GM10248 (cell line): ENCODE data around the gene FZD7.

Source experiments
- CTCF ChIA-PET: fragments of 300-600 bp; sonication (Branson Sonifier 250); formaldehyde crosslinking; extraction: SDS; loops from one replicate; lab custom pipeline; 2021; ENCODE audit warnings: antibody characterized with exemption; lab: Yijun Ruan, JAX
- POLR2A ChIA-PET: fragments of 350-650 bp; sonication (Branson Sonifier 250); formaldehyde crosslinking; extraction: SDS; loops from one replicate; lab custom pipeline; 2020; ENCODE audit warnings: antibody characterized with exemption; lab: Yijun Ruan, JAX
- DNase-seq: peaks from one replicate; pipeline ENCODE4 v3.0.0; 2012; ENCODE audit errors: extremely low spot score
- CTCF ChIP-seq: IDR thresholded peaks from 2 replicates; pipeline ENCODE4 v1.5.1; 2012; ENCODE audit warnings: mild to moderate bottlenecking, low read depth; ENCODE audit errors: extremely low read depth, missing control alignments, control extremely low read depth

FZD7 gene

DNA sequence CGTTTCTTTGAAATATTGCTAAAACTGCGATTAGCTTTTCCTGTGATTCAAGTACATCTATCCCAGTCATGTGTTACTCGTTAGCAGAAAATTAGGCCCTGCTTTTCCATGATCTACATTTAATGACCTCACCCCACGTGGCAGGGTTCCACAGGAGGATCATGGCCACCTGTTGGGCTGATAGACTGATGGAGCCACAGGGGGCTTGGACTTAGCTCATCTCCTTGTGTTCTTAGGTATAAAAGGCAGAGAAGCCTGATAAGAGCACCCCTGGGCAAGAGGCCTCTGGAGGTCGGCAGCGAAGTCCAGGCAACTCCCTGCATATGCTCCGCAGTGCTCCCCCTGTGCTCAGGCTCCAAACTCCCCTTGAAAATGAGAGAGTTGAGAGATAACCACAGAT, 12.9 kb downstream of the FZD7 start:
- ChIA-PET POLR2A (no interaction called here), CTCF (no interaction called here)
- no peak for DNase-seq
- no peak for TF ChIP-seq CTCF

- POLR2A ChIA-PET: no interaction called here
- no peak for TF ChIP-seq CTCF
- CTCF ChIA-PET: interaction anchor here (2.8 kb wide), 1 partner anchor 9 kb away, joined by 10 read pairs; no protein-coding TSS in a partner anchor
- no peak for DNase-seq
Observed at GRCh38 chr2:202049092-202049728, 15.6 kb downstream of the FZD7 start.

DNA sequence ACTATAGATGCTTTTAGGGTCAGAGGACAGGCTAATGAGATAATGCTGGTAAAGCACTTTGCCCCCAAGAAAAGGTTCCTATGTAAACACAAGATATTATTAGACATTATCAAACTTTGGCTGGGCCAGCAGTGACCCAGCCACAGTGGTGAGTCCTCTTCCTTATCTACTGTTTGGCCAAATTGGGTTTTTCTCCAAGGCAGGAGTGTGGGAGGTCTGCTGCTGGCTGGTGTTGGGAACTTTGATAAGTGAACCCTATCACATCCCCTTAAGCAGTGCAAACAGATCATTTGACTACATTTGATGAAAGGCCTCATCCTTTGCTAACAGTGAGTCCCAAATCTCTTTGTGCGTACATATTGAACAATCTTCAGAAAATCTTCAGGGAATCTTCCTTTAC, 16.2 kb downstream of the FZD7 start:
- ChIA-PET CTCF (interaction anchor here (2.8 kb wide), 1 partner anchor 9 kb away, joined by 10 read pairs; no protein-coding TSS in a partner anchor), POLR2A (no interaction called here)
- TF ChIP-seq CTCF: no peak
- no peak for DNase-seq

GRCh38 chr2:202050652-202051051, 17.0 kb downstream of the FZD7 start:
- no peak for DNase-seq
- CTCF ChIA-PET: no interaction called here

GRCh38 chr2:202051499-202052161, 18.0 kb downstream of the FZD7 start:
- TF ChIP-seq CTCF: no peak
- CTCF ChIA-PET: no interaction called here
- POLR2A ChIA-PET: no interaction called here
- DNase-seq: no peak

More at GRCh38 chr2:202050652-202051051, 17.0 kb downstream of the FZD7 start:
- TF ChIP-seq CTCF: no peak
- POLR2A ChIA-PET: no interaction called here

- ChIA-PET POLR2A (no interaction called here), CTCF (no interaction called here)
- TF ChIP-seq CTCF: no peak
- no peak for DNase-seq
Observed at GRCh38 chr2:202052235-202052634, 18.6 kb downstream of the FZD7 start.
